Cardiac fibroblast (primary cell): ENCODE results near the gene MAP3K7.

Experiments used
- DNase-seq, 2 donors: peaks; one replicate each; pipeline versions ENCODE4 v3.0.0 to v3.0.0-alpha.2; 2010; ENCODE audit warnings: low read depth in 2 of 2
- H3K4me3 ChIP-seq, 2 donors: replicated peaks in 1 of 2; 1 replicate in 1 of 2; 2 replicates in 1 of 2; pipeline ENCODE4 v1.5.1; 2011; ENCODE audit warnings: low read depth in 2 of 2, low read length in 2 of 2, mild to moderate bottlenecking in 2 of 2, moderate library complexity in 1 of 2
- TF ChIP-seq, protein P1 (sequence below): IDR thresholded peaks from one replicate; pipeline ENCODE4 v1.5.1; 2011; ENCODE audit warnings: low read depth, mild to moderate bottlenecking, low read length, inconsistent platforms

Gene MAP3K7

DNA sequence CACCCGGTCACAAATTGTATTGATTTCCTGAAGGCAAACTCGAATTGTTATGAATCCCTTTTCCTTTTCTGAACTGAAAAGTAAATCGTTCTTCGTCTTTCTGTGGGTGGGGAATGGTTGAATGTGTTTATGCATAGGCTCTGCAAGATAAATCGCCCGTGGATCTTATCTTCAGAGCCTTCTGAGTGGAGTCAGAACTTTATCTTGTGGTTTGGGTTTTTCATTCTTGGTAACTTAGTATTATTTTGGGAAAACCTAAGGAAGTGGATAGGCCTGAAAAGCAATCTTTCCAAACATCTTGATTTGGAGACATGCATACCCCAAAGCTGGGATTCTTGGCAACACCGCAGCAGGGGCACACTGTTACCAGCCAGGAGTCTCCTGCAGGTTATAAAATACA lies 122.4 kb downstream of the MAP3K7 start:
- TF ChIP-seq, protein P1, sequence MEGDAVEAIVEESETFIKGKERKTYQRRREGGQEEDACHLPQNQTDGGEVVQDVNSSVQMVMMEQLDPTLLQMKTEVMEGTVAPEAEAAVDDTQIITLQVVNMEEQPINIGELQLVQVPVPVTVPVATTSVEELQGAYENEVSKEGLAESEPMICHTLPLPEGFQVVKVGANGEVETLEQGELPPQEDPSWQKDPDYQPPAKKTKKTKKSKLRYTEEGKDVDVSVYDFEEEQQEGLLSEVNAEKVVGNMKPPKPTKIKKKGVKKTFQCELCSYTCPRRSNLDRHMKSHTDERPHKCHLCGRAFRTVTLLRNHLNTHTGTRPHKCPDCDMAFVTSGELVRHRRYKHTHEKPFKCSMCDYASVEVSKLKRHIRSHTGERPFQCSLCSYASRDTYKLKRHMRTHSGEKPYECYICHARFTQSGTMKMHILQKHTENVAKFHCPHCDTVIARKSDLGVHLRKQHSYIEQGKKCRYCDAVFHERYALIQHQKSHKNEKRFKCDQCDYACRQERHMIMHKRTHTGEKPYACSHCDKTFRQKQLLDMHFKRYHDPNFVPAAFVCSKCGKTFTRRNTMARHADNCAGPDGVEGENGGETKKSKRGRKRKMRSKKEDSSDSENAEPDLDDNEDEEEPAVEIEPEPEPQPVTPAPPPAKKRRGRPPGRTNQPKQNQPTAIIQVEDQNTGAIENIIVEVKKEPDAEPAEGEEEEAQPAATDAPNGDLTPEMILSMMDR = no peak
- no peak for DNase-seq
- H3K4me3 ChIP-seq = no peak overlapping the region

DNA sequence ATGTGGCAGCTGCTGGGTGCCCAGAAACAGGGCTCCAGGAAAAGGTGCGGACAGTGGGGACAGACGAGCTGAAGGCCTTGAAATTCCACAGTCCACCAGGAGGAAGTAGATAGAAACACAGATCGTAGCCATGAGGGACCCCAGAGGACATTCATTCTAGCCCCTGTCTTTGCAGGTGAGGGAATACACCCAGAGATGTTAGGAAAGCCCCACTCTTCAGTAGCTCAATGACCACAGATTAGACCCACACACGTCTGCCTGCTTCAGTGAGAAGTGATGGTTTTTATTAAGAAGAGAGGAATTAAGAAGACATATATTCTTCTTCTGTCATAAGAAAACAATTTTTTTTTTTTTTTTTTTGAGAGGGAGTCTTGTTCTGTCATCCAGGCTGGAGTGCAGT lies 123.0 kb downstream of the MAP3K7 start:
- TF ChIP-seq, protein P1 = no peak
- no peak overlapping the region for H3K4me3 ChIP-seq
- no peak for DNase-seq
